KMS-11 (cell line): Measurements from ENCODE around the gene EPG5.

Source experiments
- H2AFZ ChIP-seq: fragments of 200-600 bp; sonication (generic); 2 replicates; pipeline ENCODE4 v1.6.1; 2016; ENCODE audit warnings: antibody characterized with exemption, mixed run types, low read depth
- H3K27ac ChIP-seq: fragments of 200-600 bp; sonication (generic); 2 replicates; pipeline ENCODE4 v1.6.1; 2016; ENCODE audit warnings: mild to moderate bottlenecking, mixed run types
- H3K27me3 ChIP-seq: fragments of 200-600 bp; sonication (generic); 2 replicates; pipeline ENCODE4 v1.6.1; 2017; ENCODE audit warnings: mild to moderate bottlenecking, low read depth, mixed run types, moderate library complexity; ENCODE audit not compliant: insufficient read depth
- H3K36me3 ChIP-seq: fragments of 200-600 bp; sonication (generic); 2 replicates; pipeline ENCODE4 v1.6.1; 2017; ENCODE audit warnings: mild to moderate bottlenecking, mixed run types; ENCODE audit not compliant: insufficient read depth
- H3K4me1 ChIP-seq: fragments of 200-600 bp; sonication (generic); 2 replicates; pipeline ENCODE4 v1.6.1; 2016; ENCODE audit warnings: mild to moderate bottlenecking, low read depth, mixed run types; ENCODE audit not compliant: poor library complexity, severe bottlenecking
- H3K4me2 ChIP-seq: fragments of 200-600 bp; sonication (generic); 2 replicates; pipeline ENCODE4 v1.7.0; 2016; ENCODE audit warnings: mild to moderate bottlenecking, mixed run types
- H3K4me3 ChIP-seq: fragments of 200-600 bp; sonication (generic); IDR thresholded peaks from 2 replicates; pipeline ENCODE4 v1.6.1; 2017; ENCODE audit warnings: low read depth, low read length, mixed read lengths; ENCODE audit not compliant: insufficient read depth
- H3K79me2 ChIP-seq: fragments of 200-600 bp; sonication (generic); 2 replicates; pipeline ENCODE4 v1.6.1; 2016; ENCODE audit warnings: low read depth, mixed run types; ENCODE audit not compliant: insufficient read depth
- H3K9ac ChIP-seq: fragments of 200-600 bp; sonication (generic); 2 replicates; pipeline ENCODE4 v1.6.1; 2016; ENCODE audit warnings: mild to moderate bottlenecking, mixed run types
- H4K20me1 ChIP-seq: fragments of 200-600 bp; sonication (generic); 2 replicates; pipeline ENCODE4 v1.6.1; 2016; ENCODE audit warnings: mild to moderate bottlenecking, mixed run types; ENCODE audit not compliant: insufficient read depth
- CTCF ChIP-seq: fragments of 200-600 bp; sonication (generic); conservative IDR thresholded peaks from 2 replicates; pipeline ENCODE4 v1.6.1; 2017; ENCODE audit warnings: low read depth, mild to moderate bottlenecking, antibody characterized with exemption, low read length, moderate library complexity, mixed read lengths

EPG5 gene

GRCh38 chr18:45863469-45863868 is 103.7 kb downstream of the EPG5 start:
- no peak overlapping the region for H3K4me3 ChIP-seq
- H3K4me1 ChIP-seq, result no peaks in the 10 kb centered on the region
- TF ChIP-seq CTCF, result no peak
- no peaks in the 10 kb centered on the region for H4K20me1 ChIP-seq
- no peak overlapping the region for H3K9ac ChIP-seq
- no peak overlapping the region for H3K27ac ChIP-seq
- H2AFZ ChIP-seq, result no peak overlapping the region
- peaks cover 8% of the 10 kb centered on the region; the same call in 1 of the 2 replicates for H3K36me3 ChIP-seq
- H3K79me2 ChIP-seq, result no peaks in the 10 kb centered on the region
- H3K4me2 ChIP-seq, result no peak overlapping the region
- H3K27me3 ChIP-seq, result no peaks in the 10 kb centered on the region

- Histone ChIP-seq H3K9ac (no peak overlapping the region), H2AFZ (no peak overlapping the region), H3K4me1 (no peaks in the 10 kb centered on the region), H3K27me3 (no peaks in the 10 kb centered on the region), H3K4me2 (no peak overlapping the region), H3K79me2 (no peaks in the 10 kb centered on the region), H3K36me3 (peaks cover 5% of the 10 kb centered on the region; the same call in 1 of the 2 replicates), H3K27ac (no peak overlapping the region), H3K4me3 (no peak overlapping the region), H4K20me1 (no peaks in the 10 kb centered on the region)
- no peak for TF ChIP-seq CTCF
Observed at GRCh38 chr18:45861926-45862325, 105.2 kb downstream of the EPG5 start.

GRCh38 chr18:45860971-45861370 is 106.2 kb downstream of the EPG5 start:
- Histone ChIP-seq H3K4me1 (no peaks in the 10 kb centered on the region), H3K27ac (no peak overlapping the region)

GRCh38 chr18:45860492-45860891 is 106.6 kb downstream of the EPG5 start:
- Histone ChIP-seq H3K36me3 (peaks cover 4% of the 10 kb centered on the region; the same call in 1 of the 2 replicates), H2AFZ (no peak overlapping the region), H4K20me1 (no peaks in the 10 kb centered on the region), H3K79me2 (no peaks in the 10 kb centered on the region), H3K27ac (no peak overlapping the region), H3K4me3 (no peak overlapping the region), H3K27me3 (no peaks in the 10 kb centered on the region), H3K9ac (no peak overlapping the region), H3K4me1 (no peaks in the 10 kb centered on the region), H3K4me2 (no peak overlapping the region)
- no peak for TF ChIP-seq CTCF

More at GRCh38 chr18:45860971-45861370, 106.2 kb downstream of the EPG5 start:
- no peak overlapping the region for H3K4me3 ChIP-seq
- H3K36me3 ChIP-seq, result peaks cover 4% of the 10 kb centered on the region; the same call in 1 of the 2 replicates
- no peak for TF ChIP-seq CTCF
- H3K27me3 ChIP-seq, result no peaks in the 10 kb centered on the region
- no peaks in the 10 kb centered on the region for H4K20me1 ChIP-seq
- no peaks in the 10 kb centered on the region for H3K79me2 ChIP-seq
- no peak overlapping the region for H2AFZ ChIP-seq
- no peak overlapping the region for H3K4me2 ChIP-seq
- H3K9ac ChIP-seq, result no peak overlapping the region
